ENCODE results near the gene TMEM108. TPM values are rescaled to one million over a fixed set of nuclear protein-coding genes. Genes with fewer than 3 reads are reported as not detected.

TMEM108 gene
- total and polyA plus RNA-seq, 10 of the 15 experiments (the other 5 are each of a cell fraction or from before 2014, with no cell fraction given): 0.02 to 0.58 (median 0.12) TPM; not detected in 5

- DNase-seq (ENCODE audit: low read depth, low spot score) (no peak), FAIRE-seq (no peak), ATAC-seq (no peak)
- ChIA-PET POLR2A (no interaction called here), CTCF (no interaction called here), RAD21 (ENCODE audit: unreplicated experiment) (no interaction called here), SMC1A (ENCODE audit: uncharacterized antibody, unreplicated experiment) (interaction anchor here (0.7 kb wide), 1 partner anchor 40 kb away, joined by 3 read pairs; no protein-coding TSS in a partner anchor)
- in situ Hi-C loops (cut with MboI) (no loop called here), intact Hi-C loops (cut with micrococcal nuclease; ENCODE audit: unreplicated experiment) (no loop called here)
- Histone ChIP-seq H3K4me2 (ENCODE audit: control insufficient read depth, insufficient read depth) (no peak overlapping the region), H3K4me1 (ENCODE audit: control insufficient read depth, insufficient read depth, low read length) (no peaks in the 10 kb centered on the region), H3K9ac (ENCODE audit: control insufficient read depth, insufficient read depth, low read length) (no peak overlapping the region), H4K20me1 (ENCODE audit: control insufficient read depth, insufficient read depth) (no peaks in the 10 kb centered on the region), H3K79me2 (ENCODE audit: control insufficient read depth, insufficient read depth, low read length) (no peaks in the 10 kb centered on the region), H3K36me3 (ENCODE audit: control insufficient read depth in 2 of 2, insufficient read depth in 2 of 2, low read length in 1 of 2) (no peaks in the 10 kb centered on the region), H3K4me3 (no peak overlapping the region), H3K27ac (ENCODE audit: control insufficient read depth, insufficient read depth) (no peak overlapping the region), H3K27me3 (replicated peaks in 1 of 2; ENCODE audit: control insufficient read depth in 2 of 2, insufficient read depth in 2 of 2, low read length in 1 of 2) (no peaks in the 10 kb centered on the region), H3K9me3 (replicated peaks; ENCODE audit: control insufficient read depth, insufficient read depth, low read length) (no peaks in the 10 kb centered on the region), H2AFZ (ENCODE audit: control insufficient read depth, low read depth, low read length) (no peak overlapping the region)
- TF ChIP-seq USF1 (IDR thresholded peaks at IDR 0.05; ENCODE audit: borderline replicate concordance, extremely low read length, insufficient read depth, low read depth, low read length): no peak
- TF ChIP-seq RBBP5 (conservative IDR thresholded peaks at IDR 0.05): no peak
- no peak for TF ChIP-seq HSF1 (IDR thresholded peaks at IDR 0.05; ENCODE audit: low read depth, low read length)
- no TSS peak for BruUV-seq (replicated peaks)
- WGBS (ENCODE audit: insufficient coverage, insufficient replicate concordance, low lambda C conversion rate, missing lambda C conversion rate): 69% methylated on average over 4 of the region's 4 CpGs
Measured at GRCh38 chr3:133187870-133188379, 149.7 kb downstream of the TMEM108 start.

GRCh38 chr3:133188996-133189395, 150.8 kb downstream of the TMEM108 start:
- CTCF ChIA-PET: no interaction called here

More at GRCh38 chr3:133188996-133189395, 150.8 kb downstream of the TMEM108 start:
- H3K9ac ChIP-seq (ENCODE audit: control insufficient read depth, insufficient read depth, low read length): no peak overlapping the region
- H4K20me1 ChIP-seq (ENCODE audit: control insufficient read depth, insufficient read depth): no peaks in the 10 kb centered on the region
- SMC1A ChIA-PET (ENCODE audit: uncharacterized antibody, unreplicated experiment): interaction anchor here (0.6 kb wide), 1 partner anchor 222 kb away, joined by 3 read pairs; no protein-coding TSS in a partner anchor
- no peak overlapping the region for H3K4me2 ChIP-seq (ENCODE audit: control insufficient read depth, insufficient read depth)
- ATAC-seq: no peak
- TF ChIP-seq EGR1 (IDR thresholded peaks at IDR 0.05; ENCODE audit: borderline replicate concordance in 1 of 2, low read depth in 2 of 2, low read length in 2 of 2): no peak
- H3K4me1 ChIP-seq (ENCODE audit: control insufficient read depth, insufficient read depth, low read length): no peaks in the 10 kb centered on the region
- H3K27me3 ChIP-seq (replicated peaks in 1 of 2; ENCODE audit: control insufficient read depth in 2 of 2, insufficient read depth in 2 of 2, low read length in 1 of 2): no peaks in the 10 kb centered on the region
- H2AFZ ChIP-seq (ENCODE audit: control insufficient read depth, low read depth, low read length): no peak overlapping the region
- no peak for DNase-seq (ENCODE audit: low read depth, low spot score)
- in situ Hi-C loops (cut with MboI) (no loop called here), intact Hi-C loops (cut with micrococcal nuclease; ENCODE audit: unreplicated experiment) (no loop called here)
- H3K79me2 ChIP-seq (ENCODE audit: control insufficient read depth, insufficient read depth, low read length): no peaks in the 10 kb centered on the region
- no peaks in the 10 kb centered on the region for H3K36me3 ChIP-seq (ENCODE audit: control insufficient read depth in 2 of 2, insufficient read depth in 2 of 2, low read length in 1 of 2)
- H3K27ac ChIP-seq (ENCODE audit: control insufficient read depth, insufficient read depth): no peak overlapping the region
- no peak overlapping the region for H3K4me3 ChIP-seq
- H3K9me3 ChIP-seq (replicated peaks; ENCODE audit: control insufficient read depth, insufficient read depth, low read length): no peaks in the 10 kb centered on the region
- WGBS (ENCODE audit: insufficient coverage, insufficient replicate concordance, low lambda C conversion rate, missing lambda C conversion rate): 0% methylated on average over 1 of the region's 1 CpG
- no TSS peak for BruUV-seq (replicated peaks)
- RAD21 ChIA-PET (ENCODE audit: unreplicated experiment): no interaction called here
- FAIRE-seq: no peak
- POLR2A ChIA-PET: no interaction called here

Measured in GM12878 (cell line).